Osteocyte (in vitro differentiated cells): Measurements from ENCODE around the gene RCOR1. TPM values are rescaled to one million over a fixed set of nuclear protein-coding genes. Genes with fewer than 3 reads are reported as not detected.

ENCODE experiments used
- DNase-seq: peaks from one replicate; pipeline ENCODE4 v3.0.0; 2021; ENCODE audit warnings: mixed read lengths; ENCODE audit not compliant: unreplicated experiment; ENCODE audit errors: extremely low spot score
- H3K27ac Mint-ChIP-seq: one replicate; pipeline ENCODE4 v1.8.0; 2021; ENCODE audit warnings: mild to moderate bottlenecking, mixed read lengths; ENCODE audit not compliant: unreplicated experiment
- H3K27me3 Mint-ChIP-seq: one replicate; pipeline ENCODE4 v1.8.0; 2021; ENCODE audit warnings: mixed read lengths; ENCODE audit not compliant: unreplicated experiment
- H3K36me3 Mint-ChIP-seq: one replicate; pipeline ENCODE4 v1.8.0; 2021; ENCODE audit warnings: mixed read lengths; ENCODE audit not compliant: unreplicated experiment
- H3K4me1 Mint-ChIP-seq: one replicate; pipeline ENCODE4 v1.8.0; 2021; ENCODE audit warnings: mixed read lengths; ENCODE audit not compliant: unreplicated experiment
- H3K4me3 Mint-ChIP-seq: one replicate; pipeline ENCODE4 v1.8.0; 2021; ENCODE audit warnings: mild to moderate bottlenecking, moderate library complexity, mixed read lengths; ENCODE audit not compliant: unreplicated experiment
- H3K9me3 Mint-ChIP-seq: one replicate; pipeline ENCODE4 v1.8.0; 2021; ENCODE audit warnings: mixed read lengths; ENCODE audit not compliant: unreplicated experiment
- CTCF ChIP-seq: fragments of 200-600 bp; sonication (generic); IDR thresholded peaks from 2 replicates; pipeline ENCODE4 v1.5.0; 2021; ENCODE audit warnings: antibody characterized with exemption, mild to moderate bottlenecking, moderate library complexity
- total RNA-seq: library from RNA; stranded (reverse); gene quantifications from 2 replicates; pipeline ENCODE4 v1.2.1, GENCODE V29; 2021

The RCOR1 gene
- total RNA-seq, 1 donor from 2014 or later: 23.6 TPM

- TF ChIP-seq CTCF: no peak
- H3K27ac Mint-ChIP-seq: no peak overlapping the region
- peaks cover 4% of the 10 kb centered on the region for H3K36me3 Mint-ChIP-seq
These were observed 93.8 kb downstream of the RCOR1 start for GRCh38 chr14:102686196-102686801.

DNA sequence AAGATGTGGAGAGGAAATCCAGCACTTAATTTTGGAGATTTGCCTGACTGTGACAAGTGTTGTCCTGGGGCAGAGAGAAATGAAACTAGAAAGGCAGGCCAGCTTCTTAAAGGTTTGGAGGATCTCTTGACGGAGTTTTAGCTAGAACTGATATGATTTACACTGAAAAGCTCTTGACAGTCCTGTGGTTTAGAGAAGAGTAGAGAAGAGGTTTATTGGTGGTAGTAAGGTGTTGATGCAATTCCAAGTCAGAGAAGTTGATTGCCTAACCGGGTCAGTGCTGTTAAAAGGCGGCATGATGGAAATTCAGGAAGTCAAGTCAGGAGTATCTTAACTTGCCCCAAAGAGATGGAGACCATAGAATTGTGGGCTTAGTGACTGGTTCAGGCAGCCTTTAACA, 95.8 kb downstream of the RCOR1 start:
- Mint-ChIP-seq H3K27me3 (no peaks in the 10 kb centered on the region), H3K36me3 (no peaks in the 10 kb centered on the region), H3K9me3 (no peaks in the 10 kb centered on the region), H3K27ac (no peak overlapping the region), H3K4me1 (peaks cover 6% of the 10 kb centered on the region), H3K4me3 (no peak overlapping the region)
- DNase-seq: no peak
- no peak for TF ChIP-seq CTCF

More at GRCh38 chr14:102686196-102686801, 93.8 kb downstream of the RCOR1 start:
- Mint-ChIP-seq H3K9me3 (no peaks in the 10 kb centered on the region), H3K27me3 (no peaks in the 10 kb centered on the region), H3K4me1 (peaks cover 2% of the 10 kb centered on the region), H3K4me3 (no peak overlapping the region)
- no peak for DNase-seq

DNA sequence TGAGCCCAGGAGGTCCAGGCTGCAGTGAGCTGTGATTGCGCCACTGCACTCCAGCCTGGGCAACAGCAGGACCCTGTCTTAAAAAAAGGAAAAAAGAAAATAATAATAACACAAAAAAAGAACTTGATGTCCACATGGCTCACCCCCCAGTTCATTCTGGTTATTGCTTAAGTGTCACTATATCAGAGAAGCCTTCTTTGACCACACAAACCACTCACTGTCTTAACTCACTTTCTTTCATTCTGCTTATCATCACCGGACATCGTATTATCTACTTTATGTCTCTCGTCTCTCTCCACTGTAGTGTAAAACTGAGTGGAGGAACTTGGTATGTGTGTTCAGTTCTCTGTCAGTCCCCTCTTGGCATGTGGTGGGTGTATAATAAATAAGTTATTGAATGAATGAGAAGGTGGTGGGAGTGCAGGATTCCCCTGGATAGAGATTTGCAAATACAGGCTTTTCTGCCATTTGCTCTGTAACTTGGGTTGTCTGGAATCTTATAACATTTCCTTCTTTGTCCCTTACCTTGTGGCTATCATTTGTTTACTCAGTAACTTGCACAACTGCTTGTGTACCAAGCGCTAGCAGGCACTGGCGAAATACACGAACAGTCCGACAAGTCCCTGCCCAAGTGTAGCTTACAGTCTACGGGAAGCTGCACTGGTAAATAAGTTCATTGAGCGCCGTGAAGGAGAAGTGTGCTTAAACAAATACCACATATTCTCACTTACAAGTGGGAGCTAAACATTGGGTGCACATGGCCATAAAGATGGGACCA, 98.2 kb downstream of the RCOR1 start:
- H3K27me3 Mint-ChIP-seq: no peaks in the 10 kb centered on the region
- H3K4me1 Mint-ChIP-seq: peaks cover 17% of the 10 kb centered on the region
- H3K4me3 Mint-ChIP-seq: no peak overlapping the region
- no peaks in the 10 kb centered on the region for H3K9me3 Mint-ChIP-seq
- H3K27ac Mint-ChIP-seq: no peak overlapping the region
- DNase-seq: no peak
- TF ChIP-seq CTCF: no peak
- no peaks in the 10 kb centered on the region for H3K36me3 Mint-ChIP-seq

GRCh38 chr14:102691763-102692162, 99.3 kb downstream of the RCOR1 start:
- DNase-seq: no peak
- H3K36me3 Mint-ChIP-seq: no peaks in the 10 kb centered on the region
- no peak for TF ChIP-seq CTCF
- no peak overlapping the region for H3K4me3 Mint-ChIP-seq
- no peaks in the 10 kb centered on the region for H3K27me3 Mint-ChIP-seq
- peaks cover 22% of the 10 kb centered on the region for H3K4me1 Mint-ChIP-seq
- no peak overlapping the region for H3K27ac Mint-ChIP-seq
- H3K9me3 Mint-ChIP-seq: no peaks in the 10 kb centered on the region

GRCh38 chr14:102692334-102692733, 99.9 kb downstream of the RCOR1 start:
- no peak for TF ChIP-seq CTCF
- Mint-ChIP-seq H3K4me1 (peaks cover 28% of the 10 kb centered on the region), H3K27ac (no peak overlapping the region), H3K27me3 (no peaks in the 10 kb centered on the region), H3K9me3 (no peaks in the 10 kb centered on the region), H3K36me3 (no peaks in the 10 kb centered on the region), H3K4me3 (no peak overlapping the region)
- no peak for DNase-seq
